NOMO-1 (cell line): ENCODE results near the gene USP6NL.
"Not testable (repeated sequence)": the region's sequence is repeated elsewhere in the genome, so short reads cannot be mapped to it uniquely, and the experiment has no call there.

ENCODE experiments used
- DNase-seq, 2 experiments: peaks; one replicate each; lab custom pipeline; 2025; ENCODE audit not compliant: unreplicated experiment in 2 of 2; lab: John Stamatoyannopoulos, UW

The USP6NL gene

DNA sequence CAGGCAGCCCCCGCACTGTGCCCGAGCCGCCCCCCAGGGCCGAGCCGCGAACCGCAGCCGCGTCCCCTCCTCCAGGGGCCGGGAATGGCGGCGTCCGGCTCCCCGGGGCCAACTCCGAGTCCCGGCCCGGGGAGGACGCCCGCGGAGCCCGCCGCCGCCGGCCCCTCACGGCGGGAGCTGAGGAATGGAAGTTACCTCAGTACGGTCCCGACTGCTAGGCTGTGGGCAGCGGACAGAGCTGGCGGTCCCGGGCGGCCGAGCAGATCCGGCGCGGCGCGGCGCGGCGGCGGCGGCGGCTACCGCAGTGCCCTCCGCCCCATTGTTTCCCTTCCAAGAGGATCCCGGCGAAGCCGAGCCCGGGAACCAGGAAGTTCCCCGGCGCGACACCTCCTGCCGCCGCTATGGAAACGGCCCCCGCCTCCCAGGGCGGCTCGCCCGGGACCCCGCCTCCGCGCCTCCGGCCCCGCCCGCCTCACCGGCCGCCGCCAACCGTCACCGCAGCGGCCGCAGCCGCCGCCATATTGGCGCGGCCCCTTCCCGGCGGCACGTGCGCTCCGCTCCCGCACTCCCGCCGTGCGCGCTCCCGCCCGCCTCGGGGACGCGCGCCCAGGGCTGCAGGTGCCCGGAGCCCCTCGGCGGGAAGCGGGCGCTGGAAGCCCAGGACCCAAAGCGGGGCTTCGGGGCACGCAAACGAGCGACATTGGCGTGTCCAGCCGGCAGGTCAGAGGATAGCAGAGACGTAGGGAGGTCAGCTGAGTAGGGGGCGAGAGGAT, at the start of gene USP6NL:
Gene USP6NL (minus strand): TSS at position 403 of the 773 bp plus-strand sequence. CDS start 14,016 bp downstream, outside the sequence.
- DNase-seq: peak; percentile 56 to 73

DNA sequence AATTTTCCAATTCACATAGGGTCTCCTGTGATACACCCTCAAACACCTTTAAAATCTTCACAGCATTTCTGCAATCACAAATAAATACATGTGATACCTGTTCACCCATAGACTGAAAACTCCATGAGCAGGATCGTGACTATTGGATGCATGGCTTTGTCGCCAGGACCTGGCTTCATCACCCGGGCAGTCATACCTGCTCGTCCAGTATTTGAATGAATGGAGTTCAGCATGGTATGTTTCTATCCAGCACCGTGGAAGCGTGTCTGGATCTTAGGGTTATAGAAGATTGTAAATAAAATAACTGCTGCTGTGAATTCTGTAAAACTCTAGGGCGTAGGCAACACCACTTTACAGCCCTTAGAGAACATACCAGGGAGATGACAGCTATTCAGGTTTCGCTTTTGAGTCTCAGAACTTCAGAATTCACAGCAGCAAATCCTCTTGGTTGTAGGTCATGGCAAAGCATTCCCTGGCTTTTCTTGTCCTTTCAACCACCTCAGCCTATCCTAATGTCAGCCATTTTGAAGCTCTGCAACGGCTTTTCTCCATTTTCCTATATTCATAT, 47.4 kb upstream of the USP6NL start:
- DNase-seq: no peak

DNA sequence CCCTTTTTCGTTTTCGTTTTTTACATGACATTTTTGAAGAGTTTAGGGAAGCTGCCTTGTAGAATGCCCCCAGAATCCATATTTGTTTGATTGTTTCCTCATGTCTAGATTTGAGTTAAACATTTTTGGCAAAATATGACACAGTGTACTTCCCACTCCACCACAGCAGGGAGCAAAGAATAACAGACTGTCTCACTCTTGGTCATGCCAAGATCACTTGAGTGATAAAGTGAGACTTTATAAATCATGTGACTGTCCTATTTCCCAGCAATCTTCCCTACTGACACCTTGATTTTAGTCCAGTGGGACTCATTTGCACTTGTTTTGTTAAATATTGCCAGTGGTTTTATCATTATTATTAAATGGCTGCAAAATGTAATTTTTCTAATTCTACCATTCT, 44.4 kb upstream of the USP6NL start:
- DNase-seq: no peak

DNA sequence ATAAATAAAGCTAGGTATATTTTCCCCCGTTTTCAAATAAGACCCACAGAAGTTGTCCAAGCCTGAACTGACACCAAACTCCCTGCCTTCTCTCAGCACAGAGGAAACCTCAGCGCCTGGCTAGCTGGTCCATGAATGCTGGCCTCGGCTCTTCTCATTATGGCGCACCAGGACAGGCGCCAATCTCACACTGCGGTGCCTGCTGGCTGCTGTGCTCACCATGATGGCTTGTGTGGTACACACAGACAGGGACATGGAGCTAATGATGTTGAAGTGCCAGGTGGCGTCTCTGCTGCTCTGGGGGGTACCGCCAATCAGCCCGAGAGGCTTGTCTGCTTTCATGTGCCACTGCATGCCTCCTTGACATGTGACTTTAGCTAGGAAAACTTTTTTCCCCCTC, 43.2 kb upstream of the USP6NL start:
- no peak for DNase-seq

DNA sequence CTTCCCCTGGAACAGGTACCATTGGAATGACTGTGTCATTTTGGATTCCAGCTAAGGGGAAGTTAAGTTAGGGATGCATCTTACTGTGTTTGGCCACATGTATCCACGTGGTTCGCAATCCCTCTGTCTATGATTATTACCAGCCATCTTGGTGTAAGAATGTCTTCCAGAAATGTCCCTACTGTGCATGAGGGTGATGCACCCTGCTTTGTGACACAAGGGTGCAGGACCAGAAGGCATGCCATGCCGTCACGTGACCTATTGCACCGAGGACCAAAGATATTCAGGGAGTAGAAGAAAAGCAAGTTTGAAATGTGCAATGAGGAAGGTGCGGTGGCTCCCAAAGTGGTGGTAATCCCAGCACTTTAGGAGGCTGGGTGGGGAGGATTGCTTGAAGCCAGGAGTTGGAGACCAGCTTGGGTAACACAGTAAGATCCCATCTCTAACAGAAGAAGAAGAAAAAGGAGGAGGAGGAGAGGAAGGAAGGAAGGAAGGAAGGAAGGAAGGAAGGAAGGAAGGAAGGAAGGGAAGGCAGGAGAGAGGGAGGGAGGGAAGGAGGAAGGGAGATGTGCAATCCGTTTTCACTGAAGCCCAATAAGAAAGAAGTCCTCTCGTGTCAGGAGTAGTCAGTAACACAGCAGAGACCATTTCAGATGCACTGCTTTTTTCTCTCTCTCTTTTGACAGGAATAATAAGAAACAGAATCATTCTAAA, 42.5 kb upstream of the USP6NL start:
- DNase-seq: no peak

DNA sequence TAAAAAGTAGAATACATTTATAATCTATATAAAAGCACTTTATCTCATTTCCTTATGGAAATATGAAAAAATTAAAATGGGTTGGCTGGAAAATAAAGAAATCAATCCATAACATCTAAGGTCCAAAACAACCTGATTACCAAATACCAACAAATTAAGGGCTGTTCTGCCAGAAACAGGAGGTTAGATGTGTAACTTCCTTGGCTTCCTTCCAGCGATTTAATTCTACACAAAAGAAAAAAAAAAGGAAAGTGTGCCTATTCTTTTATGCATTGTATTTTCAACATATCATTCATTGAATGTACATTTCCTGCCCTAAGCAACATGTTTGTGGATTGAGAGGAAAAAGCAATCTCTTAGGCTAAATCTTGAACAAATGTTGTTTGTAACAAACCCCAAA, 36.2 kb upstream of the USP6NL start:
- DNase-seq: no peak

DNA sequence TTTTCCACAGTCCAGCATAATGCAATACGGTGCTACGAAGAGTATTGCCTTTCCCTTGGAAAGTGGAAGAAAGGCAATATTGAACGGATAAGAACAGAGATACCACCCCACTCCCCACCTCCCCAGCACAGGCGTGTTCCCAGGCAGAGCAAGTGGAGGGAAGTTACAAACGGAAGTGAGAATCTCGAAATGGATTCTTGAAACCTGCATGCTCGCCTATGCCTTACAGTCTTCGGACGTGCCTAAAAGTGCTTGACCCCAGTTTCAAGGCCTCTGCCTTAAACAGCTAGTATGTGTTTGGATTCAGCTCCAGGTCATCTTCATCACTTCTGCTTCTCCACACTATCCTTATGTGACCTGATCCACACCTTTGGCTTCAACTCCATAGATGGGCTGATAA, 35.0 kb upstream of the USP6NL start:
- DNase-seq: peak in 1 of 2 experiments; percentile 10

DNA sequence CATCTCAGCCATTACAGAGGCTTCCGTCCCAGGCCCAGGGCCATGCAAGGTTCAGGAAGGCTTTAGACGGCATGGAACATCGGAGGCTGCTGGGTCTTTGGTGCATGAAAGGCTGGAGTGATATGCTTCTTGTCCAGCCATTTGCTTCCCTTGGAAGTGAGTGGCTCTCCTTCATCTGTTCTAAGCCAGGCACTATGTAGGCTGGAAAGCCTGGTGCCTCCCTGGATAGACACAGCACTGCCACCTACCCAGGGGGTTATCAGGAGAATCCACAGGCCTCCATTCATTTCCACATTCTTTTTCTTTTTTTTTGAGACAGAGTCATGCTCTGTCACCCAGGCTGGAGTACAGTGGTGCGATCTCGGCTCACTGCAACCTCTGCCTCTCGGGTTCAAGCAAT, 31.6 kb upstream of the USP6NL start:
- DNase-seq: no peak

DNA sequence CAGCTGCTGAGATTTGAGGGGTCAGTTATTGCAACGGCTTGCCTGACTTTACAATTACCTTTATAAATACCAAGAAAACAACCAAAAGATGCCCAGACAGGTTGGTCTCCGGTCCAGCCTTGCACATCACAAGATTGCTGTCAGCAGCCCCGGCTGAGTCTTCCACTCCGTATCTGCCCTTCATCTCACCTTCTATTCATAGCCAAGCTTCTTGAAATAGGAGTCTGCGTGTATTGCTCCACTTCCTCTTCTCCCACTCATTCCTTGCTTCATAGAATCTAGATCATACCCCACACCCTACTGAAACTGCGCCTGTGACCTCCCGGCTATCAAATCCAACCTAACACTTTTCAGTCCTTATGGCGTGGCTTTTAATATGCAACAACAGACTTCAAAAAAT, 31.1 kb upstream of the USP6NL start:
- peak; percentile 55 to 78 for DNase-seq

DNA sequence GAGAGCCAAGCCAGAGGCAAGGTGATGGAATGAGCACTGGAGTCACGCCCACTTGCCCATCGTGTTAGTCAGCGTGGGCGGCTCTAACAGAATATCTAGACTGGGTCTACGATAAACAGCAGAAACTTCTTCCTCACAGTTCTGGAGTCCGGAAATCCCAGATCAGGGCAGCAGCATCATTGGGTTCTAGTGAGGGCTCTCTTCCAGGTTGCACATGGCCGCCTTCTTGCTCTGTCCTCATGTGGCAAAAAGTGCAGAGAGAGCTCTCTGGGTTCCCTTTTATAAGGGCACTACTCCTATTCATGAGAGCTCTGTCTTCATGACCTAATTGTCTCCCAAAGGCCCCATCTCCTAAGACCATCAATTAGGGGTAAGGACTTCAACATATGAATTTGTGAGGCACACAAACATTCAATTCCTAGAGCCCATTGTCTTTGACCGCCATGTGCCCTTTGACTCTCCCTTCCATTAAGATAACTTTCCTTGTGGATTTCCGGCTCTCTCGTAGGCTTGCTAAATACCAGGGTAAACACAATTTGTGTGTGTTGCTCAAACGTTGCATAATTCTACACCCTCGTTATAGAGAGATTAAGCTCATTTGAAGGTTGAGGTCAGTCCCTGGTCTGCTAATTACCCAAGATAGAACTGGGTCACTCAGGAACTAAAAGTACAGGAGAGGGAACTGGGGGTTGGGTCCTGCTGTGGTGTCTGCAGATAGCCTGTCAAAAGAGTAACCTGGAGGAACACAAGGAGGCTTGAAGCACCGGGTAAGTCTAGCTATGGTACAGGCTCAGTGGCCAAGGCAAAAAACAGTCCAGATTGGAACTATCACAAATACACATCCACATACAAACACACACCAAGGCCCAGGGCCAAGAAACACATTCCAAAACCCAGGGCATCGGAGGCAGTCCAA, 28.7 kb upstream of the USP6NL start:
- peak; percentile 61 to 80 for DNase-seq

DNA sequence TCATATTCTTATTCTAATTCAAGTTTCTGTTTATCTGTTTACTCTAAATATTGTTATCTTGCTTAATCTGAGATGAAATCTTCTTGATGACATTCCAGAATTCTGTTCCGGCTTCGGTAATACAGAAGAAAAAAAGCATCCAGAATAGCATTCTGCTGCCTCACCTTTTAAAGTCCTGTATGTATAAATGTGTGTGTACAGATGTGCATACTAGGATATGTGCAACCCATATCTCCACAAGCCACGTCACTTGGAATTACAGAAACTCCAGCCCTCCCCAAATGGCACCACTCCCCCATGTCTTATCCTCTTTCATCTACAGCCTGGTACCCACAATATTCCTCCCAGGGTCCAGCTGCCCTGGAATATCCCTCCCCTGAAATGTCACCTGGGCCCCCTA, 27.9 kb upstream of the USP6NL start:
- no peak for DNase-seq

DNA sequence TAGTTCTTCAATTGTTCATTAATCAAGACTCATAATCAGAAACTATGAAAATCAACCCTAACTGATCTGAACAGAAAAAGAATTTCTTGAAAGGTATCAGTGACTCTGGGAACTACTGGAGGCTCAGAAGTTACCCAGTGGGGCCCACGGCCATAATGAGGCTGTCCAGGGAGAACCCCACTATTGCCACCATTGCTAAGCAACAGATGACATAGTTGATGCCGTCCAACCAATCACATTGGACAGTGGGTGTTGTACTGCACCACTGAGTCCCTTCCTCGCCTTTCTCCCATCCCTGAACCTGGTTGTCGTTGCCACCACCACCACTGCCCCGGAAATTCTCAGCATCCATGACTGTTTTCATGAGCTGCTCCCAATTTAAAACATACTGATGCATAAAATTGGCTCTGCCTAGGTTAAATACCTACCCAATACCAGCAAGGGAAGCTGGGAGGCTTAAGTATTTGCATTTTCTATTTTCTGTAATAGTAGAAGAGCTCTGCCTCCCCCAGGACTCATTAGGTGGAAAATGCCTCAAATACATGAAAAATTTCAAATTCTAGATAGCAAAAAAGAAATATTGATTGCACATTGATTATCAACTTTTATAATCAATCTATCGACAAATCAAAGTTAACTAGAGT, 26.7 kb upstream of the USP6NL start:
- DNase-seq: no peak

DNA sequence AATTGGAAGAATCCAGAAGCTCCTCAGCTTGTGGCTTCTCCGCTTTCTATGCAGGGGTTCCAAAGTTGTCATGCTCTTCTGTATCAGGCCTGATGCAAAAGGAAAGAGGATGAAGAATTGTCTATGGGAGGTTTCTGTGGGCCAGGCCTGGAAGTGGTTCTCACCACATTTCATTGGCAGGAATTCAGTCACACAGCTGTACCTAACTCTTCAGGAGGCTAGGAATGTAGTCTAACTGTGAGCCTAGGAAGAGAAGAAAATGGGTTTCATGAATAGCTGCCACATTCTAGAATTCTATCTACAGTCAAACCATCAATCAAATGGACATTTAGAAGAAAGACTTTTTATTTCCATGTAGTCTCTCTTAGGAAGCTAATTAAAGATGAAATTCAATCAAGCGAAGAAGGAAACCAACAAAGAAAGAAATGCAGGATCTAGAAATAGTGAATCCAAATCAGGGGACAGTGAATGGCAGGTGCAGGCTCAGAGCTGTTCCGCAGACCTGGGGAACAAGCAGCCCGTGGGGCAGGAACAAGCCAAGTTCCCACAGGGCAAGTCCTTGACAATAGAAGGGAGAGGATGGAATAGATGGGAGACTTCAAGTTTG, 25.4 kb upstream of the USP6NL start:
- no peak for DNase-seq

DNA sequence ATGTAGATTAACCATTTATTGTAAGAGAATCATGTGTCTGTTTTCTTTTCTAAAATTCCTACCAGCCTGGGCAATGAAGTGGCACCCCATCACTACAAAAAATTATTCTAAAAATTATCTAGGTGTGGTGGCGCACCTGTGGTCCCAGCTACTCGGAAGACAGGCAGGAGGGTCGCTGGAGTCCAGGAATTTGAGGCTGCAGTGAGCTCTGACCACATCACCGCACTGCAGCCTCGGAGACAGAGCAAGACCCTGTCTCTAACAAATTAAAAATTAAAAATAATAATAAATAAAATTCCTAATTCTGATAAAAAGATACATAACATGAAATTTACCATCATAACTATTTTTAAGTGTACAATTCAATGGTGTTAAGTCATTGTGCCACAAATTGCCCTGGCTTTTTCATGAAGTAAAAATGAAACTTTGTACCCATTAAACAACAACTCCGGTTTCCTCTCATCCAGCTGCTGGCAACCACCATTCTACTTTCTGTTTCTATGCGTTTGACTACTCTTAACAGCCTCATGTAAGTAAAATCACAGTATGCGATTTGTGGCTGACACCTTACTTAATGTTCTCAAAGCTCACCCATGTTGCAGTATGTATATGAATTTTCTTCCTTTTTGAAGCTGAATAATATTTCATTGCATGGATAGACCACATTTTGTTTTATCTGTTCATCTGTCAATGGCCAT, 20.6 kb upstream of the USP6NL start:
- DNase-seq: peak; percentile 16 to 79

DNA sequence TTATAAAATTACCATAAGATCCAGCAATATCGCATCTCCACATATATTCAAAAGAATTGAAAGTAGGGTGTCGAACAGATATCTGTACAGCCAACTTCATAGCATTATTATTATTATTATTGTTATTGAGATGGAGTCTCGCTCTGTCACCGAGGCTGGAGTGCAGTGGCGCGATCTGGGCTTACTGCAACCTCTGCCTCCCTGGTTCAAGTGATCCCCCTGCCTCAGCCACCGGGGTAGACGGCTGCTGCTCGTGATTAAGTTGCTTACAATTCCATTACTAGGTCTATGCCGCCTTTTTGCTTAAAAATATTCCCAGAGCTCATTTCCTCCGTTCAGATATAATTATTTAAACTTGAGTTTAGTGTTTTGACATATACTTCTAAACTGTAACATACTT, 19.8 kb upstream of the USP6NL start:
- no peak for DNase-seq

DNA sequence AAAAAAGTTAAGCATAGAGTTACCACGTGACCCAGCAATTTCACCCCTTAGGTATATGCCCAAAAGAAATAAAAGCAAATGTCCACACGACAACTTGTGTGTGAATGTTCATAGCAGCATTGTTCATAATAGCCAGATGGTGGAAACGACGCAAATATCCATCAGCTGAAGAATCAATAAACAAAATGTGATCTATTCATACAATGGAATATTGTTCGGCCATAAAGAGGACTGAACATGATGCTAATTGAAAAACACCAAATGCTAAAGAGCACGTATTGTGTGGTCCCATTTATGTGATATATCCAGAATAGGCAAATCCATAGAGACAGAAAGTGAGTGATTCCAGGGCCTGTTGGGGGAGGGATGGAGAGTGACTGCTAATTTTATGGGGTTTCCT, 18.3 kb upstream of the USP6NL start:
- no peak for DNase-seq

DNA sequence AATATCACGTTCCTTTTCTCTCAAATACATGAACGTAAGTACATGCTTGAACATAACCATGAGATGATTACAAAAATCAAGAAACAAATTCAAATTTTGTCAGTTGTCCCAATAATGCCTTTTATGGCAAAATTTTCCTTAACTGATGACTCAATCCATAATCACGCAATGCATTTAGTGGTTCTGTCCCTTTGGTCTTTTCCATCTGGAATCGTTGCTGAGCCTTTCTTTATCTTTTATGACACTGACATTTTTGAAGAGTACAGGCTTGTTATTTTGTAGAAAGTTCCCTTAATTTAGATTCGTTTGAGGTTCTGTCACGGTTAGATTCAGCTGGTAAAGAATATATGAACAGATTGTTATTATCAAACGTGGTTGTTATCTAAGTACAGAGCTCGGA, 16.5 kb upstream of the USP6NL start:
- DNase-seq: not testable (repeated sequence)

DNA sequence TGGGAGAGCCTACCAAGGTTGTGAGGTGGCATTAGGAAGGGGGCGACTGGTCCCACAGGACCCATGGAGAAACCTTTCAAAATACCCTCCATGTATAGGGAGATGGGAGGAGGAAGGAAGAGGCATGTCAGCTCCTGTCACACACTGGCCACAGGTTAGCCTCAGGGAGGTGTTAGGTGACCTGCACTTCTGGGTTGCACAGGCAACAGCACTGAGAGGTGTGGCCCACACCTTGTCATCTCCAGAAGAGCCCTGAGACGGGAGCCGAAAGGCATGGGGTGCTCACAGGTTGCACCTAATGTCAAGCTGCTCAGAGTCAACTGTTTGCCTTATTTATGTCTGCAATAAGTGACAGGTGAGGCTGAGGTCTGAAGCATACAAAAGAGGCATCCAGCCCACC, 14.6 kb upstream of the USP6NL start:
- DNase-seq: no peak

DNA sequence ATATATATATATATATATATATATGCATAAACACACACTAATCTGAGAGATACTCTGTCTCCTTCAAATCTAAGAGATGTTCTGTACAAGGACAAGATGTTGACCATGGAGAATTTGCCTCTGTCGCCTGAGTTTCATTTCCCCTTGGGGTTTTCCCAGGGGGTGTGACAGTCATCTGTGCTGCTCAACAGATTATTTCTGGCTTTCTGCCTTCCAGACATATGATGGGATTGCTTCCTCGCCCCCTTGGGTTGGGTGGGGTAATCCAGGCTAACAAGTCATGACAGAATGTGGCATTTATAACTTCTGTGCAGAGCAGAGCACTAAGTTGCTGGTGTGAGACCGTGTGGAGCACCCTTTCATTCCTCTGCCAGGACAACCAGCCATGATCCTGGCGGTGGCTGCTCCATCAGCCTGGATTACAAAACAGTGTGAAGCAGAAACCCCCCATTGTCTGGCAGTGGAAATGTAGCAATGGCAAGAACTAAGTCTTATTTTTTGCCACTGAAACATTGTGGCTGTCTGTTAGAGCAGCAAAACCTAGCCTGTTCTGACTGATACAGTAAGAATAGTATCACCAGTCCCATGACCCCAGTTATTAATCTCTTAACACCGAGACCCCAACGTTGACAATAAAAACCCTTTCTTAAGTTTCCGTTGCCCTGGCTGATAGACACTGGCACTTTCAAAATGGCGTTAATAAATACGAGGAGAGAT, 13.7 kb upstream of the USP6NL start:
- peak; percentile 71 to 76 for DNase-seq
